ENCODE data around the gene PLAAT3.
"Not testable (repeated sequence)": the region's sequence is repeated elsewhere in the genome, so short reads cannot be mapped to it uniquely, and the experiment has no call there.

Gene PLAAT3

GRCh38 chr11:63592975-63593395 is 21.2 kb downstream of the PLAAT3 start:
- DNase-seq (ENCODE audit: insufficient read length, low spot score) (no peak), FAIRE-seq (peak; percentile 59)
- TF ChIP-seq POLR2A (IDR thresholded peaks at IDR 0.05; ENCODE audit: low read depth, low read length) (no peak), PAX5 (IDR thresholded peaks at IDR 0.05; ENCODE audit: insufficient read depth, low read length, severe bottlenecking) (no peak), SPI1 (IDR thresholded peaks at IDR 0.05; ENCODE audit: low read depth, low read length) (no peak), TAF1 (IDR thresholded peaks at IDR 0.05; ENCODE audit: low read depth, low read length) (no peak), POU2F2 (IDR thresholded peaks at IDR 0.05; ENCODE audit: low read depth, low read length) (no peak), POLR2AphosphoS5 (IDR thresholded peaks at IDR 0.05; ENCODE audit: low read depth, low read length) (no peak)

- DNase-seq (ENCODE audit: insufficient read length, low spot score) (no peak), FAIRE-seq (no peak)
- no peak for TF ChIP-seq TAF1 (IDR thresholded peaks at IDR 0.05; ENCODE audit: low read depth, low read length)
- TF ChIP-seq POLR2A (IDR thresholded peaks at IDR 0.05; ENCODE audit: low read depth, low read length) = no peak
- no peak for TF ChIP-seq POLR2AphosphoS5 (IDR thresholded peaks at IDR 0.05; ENCODE audit: low read depth, low read length)
- TF ChIP-seq POU2F2 (IDR thresholded peaks at IDR 0.05; ENCODE audit: low read depth, low read length) = no peak
- TF ChIP-seq PAX5 (IDR thresholded peaks at IDR 0.05; ENCODE audit: insufficient read depth, low read length, severe bottlenecking) = no peak
- TF ChIP-seq SPI1 (IDR thresholded peaks at IDR 0.05; ENCODE audit: low read depth, low read length) = no peak
These were observed 24.0 kb downstream of the PLAAT3 start for GRCh38 chr11:63590024-63590788.

GRCh38 chr11:63589000-63589399 is 25.2 kb downstream of the PLAAT3 start:
- TF ChIP-seq PAX5 (IDR thresholded peaks at IDR 0.05; ENCODE audit: insufficient read depth, low read length, severe bottlenecking) (no peak), SPI1 (IDR thresholded peaks at IDR 0.05; ENCODE audit: low read depth, low read length) (no peak), POLR2AphosphoS5 (IDR thresholded peaks at IDR 0.05; ENCODE audit: low read depth, low read length) (no peak), POU2F2 (IDR thresholded peaks at IDR 0.05; ENCODE audit: low read depth, low read length) (no peak), POLR2A (IDR thresholded peaks at IDR 0.05; ENCODE audit: low read depth, low read length) (no peak), TAF1 (IDR thresholded peaks at IDR 0.05; ENCODE audit: low read depth, low read length) (no peak)
- FAIRE-seq (no peak), DNase-seq (ENCODE audit: insufficient read length, low spot score) (no peak)

DNA sequence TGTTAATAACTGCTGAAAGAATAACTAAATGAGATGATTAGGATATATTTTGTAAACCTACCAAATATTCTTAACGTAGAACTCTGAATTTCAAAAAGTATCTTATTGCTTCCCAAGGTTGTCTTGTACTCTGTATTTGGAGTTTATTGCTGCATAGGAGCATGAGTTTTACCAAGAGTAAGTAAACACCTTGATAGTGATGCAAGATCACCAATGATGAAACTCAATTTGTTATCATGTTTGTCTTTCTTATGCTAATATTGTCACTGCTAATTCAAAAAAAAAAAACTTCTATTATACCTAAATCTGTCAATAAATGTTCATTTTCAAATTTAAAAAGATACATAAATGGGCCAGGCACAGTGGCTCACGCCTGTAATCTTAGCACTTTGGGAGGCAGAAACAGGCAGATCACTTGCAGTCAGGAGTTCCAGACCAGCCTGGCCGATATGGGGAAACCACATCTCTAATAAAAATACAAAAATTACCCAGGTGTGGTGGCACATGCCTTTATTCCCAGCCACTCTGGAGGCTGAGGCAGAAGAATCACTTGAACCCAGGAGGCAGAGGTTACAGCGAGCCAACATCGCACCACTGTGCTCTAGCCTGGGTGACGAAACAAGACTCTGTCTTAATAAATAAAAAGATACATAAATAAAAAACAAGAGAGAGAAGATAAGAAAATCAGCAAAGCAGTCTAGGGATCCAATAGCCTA is 27.6 kb downstream of the PLAAT3 start:
- DNase-seq (ENCODE audit: insufficient read length, low spot score) = no peak
- TF ChIP-seq POLR2A (IDR thresholded peaks at IDR 0.05; ENCODE audit: low read depth, low read length) (no peak), POU2F2 (IDR thresholded peaks at IDR 0.05; ENCODE audit: low read depth, low read length) (no peak), SPI1 (IDR thresholded peaks at IDR 0.05; ENCODE audit: low read depth, low read length) (no peak), PAX5 (IDR thresholded peaks at IDR 0.05; ENCODE audit: insufficient read depth, low read length, severe bottlenecking) (no peak), TAF1 (IDR thresholded peaks at IDR 0.05; ENCODE audit: low read depth, low read length) (no peak), POLR2AphosphoS5 (IDR thresholded peaks at IDR 0.05; ENCODE audit: low read depth, low read length) (no peak)
- FAIRE-seq = no peak

DNA sequence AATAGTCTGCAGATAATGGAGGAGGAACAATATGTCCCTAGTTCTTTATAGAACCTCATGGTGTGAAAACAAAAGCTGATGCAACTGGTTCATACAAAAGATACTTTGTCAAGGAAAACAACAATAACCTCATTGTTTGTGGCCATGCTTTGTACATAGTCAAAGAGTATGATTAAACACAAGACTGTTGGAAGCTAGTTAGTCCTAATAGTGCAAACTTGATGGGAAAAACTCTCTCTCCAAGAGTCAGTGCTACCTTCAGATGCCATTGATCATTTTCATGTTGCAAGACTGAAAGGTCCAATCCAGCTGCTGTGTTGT is 30.9 kb downstream of the PLAAT3 start:
- no peak for DNase-seq (ENCODE audit: insufficient read length, low spot score)
- TF ChIP-seq POU2F2 (IDR thresholded peaks at IDR 0.05; ENCODE audit: low read depth, low read length) = no peak
- no peak for TF ChIP-seq POLR2AphosphoS5 (IDR thresholded peaks at IDR 0.05; ENCODE audit: low read depth, low read length)
- TF ChIP-seq SPI1 (IDR thresholded peaks at IDR 0.05; ENCODE audit: low read depth, low read length) = no peak
- TF ChIP-seq TAF1 (IDR thresholded peaks at IDR 0.05; ENCODE audit: low read depth, low read length) = no peak
- TF ChIP-seq POLR2A (IDR thresholded peaks at IDR 0.05; ENCODE audit: low read depth, low read length) = no peak
- TF ChIP-seq PAX5 (IDR thresholded peaks at IDR 0.05; ENCODE audit: insufficient read depth, low read length, severe bottlenecking) = no peak
- no peak for FAIRE-seq

- DNase-seq (ENCODE audit: insufficient read length, low spot score); FAIRE-seq: not testable (repeated sequence)
These were observed 33.0 kb downstream of the PLAAT3 start for GRCh38 chr11:63581224-63581623.

DNA sequence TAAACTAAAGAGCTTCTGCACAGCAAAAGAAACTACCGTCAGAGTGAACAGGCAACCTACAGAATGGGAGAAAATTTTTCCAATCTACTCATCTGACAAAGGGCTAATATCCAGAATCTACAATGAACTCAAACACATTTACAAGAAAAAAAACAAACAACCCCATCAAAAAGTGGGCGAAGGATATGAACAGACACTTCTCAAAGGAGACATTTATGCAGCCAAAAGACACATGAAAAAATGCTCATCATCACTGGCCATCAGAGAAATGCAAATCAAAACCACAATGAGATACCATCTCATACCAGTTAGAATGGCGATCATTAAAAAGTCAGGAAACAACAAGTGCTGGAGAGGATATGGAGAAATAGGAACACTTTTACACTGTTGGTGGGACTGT is 35.4 kb downstream of the PLAAT3 start:
- not testable (repeated sequence) for DNase-seq (ENCODE audit: insufficient read length, low spot score); FAIRE-seq

DNA sequence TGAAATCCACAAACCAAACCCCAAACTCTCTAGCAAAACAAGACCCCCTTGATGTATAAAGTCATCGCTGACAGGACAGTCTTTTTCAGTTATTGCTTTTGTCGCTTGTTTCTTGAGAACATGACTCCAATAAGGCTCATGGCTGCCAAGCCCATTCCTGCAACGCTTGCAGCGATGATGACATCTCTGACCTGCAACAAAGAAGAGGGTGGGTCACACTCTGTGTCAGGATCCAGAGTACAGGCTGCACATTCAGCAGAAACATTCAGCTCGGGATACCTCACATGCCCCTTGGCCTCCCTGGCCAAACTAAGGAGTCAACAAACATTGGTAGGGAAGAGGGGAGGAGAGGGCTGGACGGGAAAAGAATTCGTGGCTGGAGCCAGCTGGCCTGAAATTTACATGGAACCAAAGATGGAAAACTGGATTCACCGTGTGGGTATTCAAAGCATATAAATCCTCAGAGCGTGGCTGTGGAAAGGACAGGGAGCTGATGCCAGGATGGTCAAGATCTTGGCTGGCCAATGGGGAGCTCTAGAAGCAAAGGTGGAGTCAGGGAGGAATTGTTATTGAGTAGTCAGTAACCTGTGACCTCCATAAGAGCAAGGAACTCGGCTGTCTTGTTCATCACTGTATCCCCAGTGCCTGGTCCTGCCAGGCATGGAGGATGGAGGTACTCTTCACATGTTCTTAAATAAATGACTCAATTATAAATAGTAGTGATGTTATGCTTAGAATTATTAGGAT is 39.2 kb downstream of the PLAAT3 start:
- FAIRE-seq (peak; percentile 26), DNase-seq (ENCODE audit: insufficient read length, low spot score) (no peak)
- no peak for TF ChIP-seq POU2F2 (IDR thresholded peaks at IDR 0.05; ENCODE audit: low read depth, low read length)
- no peak for TF ChIP-seq TAF1 (IDR thresholded peaks at IDR 0.05; ENCODE audit: low read depth, low read length)
- no peak for TF ChIP-seq SPI1 (IDR thresholded peaks at IDR 0.05; ENCODE audit: low read depth, low read length)

DNA sequence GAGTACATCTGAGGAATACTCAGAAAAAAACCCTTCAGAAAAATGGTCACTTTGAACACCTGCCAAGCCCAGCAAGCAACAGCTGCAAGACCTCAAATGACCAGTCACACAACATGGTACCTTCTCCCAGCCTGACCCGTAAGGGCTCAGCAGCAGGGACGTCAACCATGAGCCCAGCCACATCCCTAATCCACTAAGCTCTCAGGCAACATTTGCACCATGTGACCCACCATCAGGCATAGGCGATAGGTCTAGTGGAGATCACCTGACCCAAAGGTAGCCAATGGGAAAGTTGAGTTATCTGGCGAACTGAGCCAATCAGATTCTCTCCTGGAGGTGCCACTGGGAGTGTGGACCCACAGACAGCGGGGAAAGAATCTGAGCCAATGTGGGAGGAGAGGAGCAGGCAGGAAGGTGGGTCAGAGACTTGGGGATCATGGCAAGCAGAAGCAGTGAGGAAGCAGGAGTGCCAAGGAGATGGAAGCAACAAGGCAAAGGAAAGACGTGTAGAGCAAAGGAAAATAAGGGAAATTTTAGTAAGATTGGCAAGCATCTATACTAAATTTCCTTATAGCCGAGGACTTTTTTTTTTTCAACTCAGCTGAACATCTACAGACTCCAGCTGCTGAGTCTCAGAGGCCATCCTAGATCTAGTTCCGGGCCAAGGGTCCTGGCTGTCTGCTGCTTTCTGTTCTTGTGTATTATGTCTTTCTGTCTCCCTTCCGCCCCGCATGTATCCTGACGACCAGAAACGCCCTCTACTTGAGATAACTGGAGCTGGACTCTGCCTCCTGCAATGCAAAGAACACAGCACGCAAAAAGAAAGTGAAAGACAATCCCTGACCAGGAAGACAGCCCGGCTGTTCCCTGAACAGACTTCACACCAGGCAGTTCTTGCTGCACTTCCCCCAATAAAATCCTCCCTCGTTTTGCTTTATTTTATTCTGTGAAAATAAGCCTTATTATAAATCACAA is 40.1 kb downstream of the PLAAT3 start:
- FAIRE-seq (peak; percentile 83), DNase-seq (ENCODE audit: insufficient read length, low spot score) (no peak)
- TF ChIP-seq POU2F2 (IDR thresholded peaks at IDR 0.05; ENCODE audit: low read depth, low read length) (no peak), TAF1 (IDR thresholded peaks at IDR 0.05; ENCODE audit: low read depth, low read length) (no peak), SPI1 (IDR thresholded peaks at IDR 0.05; ENCODE audit: low read depth, low read length) (no peak), POLR2A (IDR thresholded peaks at IDR 0.05; ENCODE audit: low read depth, low read length) (no peak), POLR2AphosphoS5 (IDR thresholded peaks at IDR 0.05; ENCODE audit: low read depth, low read length) (no peak), PAX5 (IDR thresholded peaks at IDR 0.05; ENCODE audit: insufficient read depth, low read length, severe bottlenecking) (no peak)

All from GM12891 (cell line).